Keratinocyte (primary cell): ENCODE data around the gene SULT1B1.

ENCODE experiments used
- CTCF ChIP-seq, 3 experiments: IDR thresholded peaks in 1 of 3; conservative IDR thresholded peaks in 1 of 3; optimal IDR thresholded peaks in 1 of 3; 2 replicates in 2 of 3; 3 replicates in 1 of 3; pipeline versions ENCODE3 to v1.5.1; 2011; ENCODE audit warnings: low read length in 3 of 3, mild to moderate bottlenecking in 3 of 3, moderate library complexity in 2 of 3, control low read depth in 1 of 3, inconsistent platforms in 1 of 3; ENCODE audit not compliant: insufficient read depth in 2 of 3; ENCODE audit errors: extremely low read depth in 1 of 3
- EZH2 ChIP-seq: IDR thresholded peaks from one replicate; pipeline ENCODE4 v1.6.1; 2012; ENCODE audit warnings: inconsistent platforms, mild to moderate bottlenecking, low read length, moderate library complexity

- TF ChIP-seq CTCF (optimal IDR thresholded peaks at IDR 0.05 in 1 of 3, IDR thresholded peaks at IDR 0.05 in 1 of 3, conservative IDR thresholded peaks at IDR 0.05 in 1 of 3; ENCODE audit: extremely low read depth in 1 of 3, insufficient read depth in 2 of 3, low read length in 3 of 3), result no peak
- TF ChIP-seq EZH2, result no peak
These were observed 27.5 kb upstream of the SULT1B1 start for GRCh38 chr4:69787879-69788278.
